Activated CD8-positive, alpha-beta T cell treated with anti-CD3 and anti-CD28 coated beads, Interleukin-2, amount 10 ng/mL, durations not matched to agents 7 days and 5 days (primary cell): Measurements from ENCODE around the gene KRTAP10-7. TPM values are rescaled to one million over a fixed set of nuclear protein-coding genes. Genes with fewer than 3 reads are reported as not detected.
"Not testable (repeated sequence)": the region's sequence is repeated elsewhere in the genome, so short reads cannot be mapped to it uniquely, and the experiment has no call there.

Experiments used
- ATAC-seq: fragments of 150-1000 bp; cut with Tn5 transposase; one replicate; pipeline ENCODE4 v1.10.0; 2021; ENCODE audit warnings: moderate library complexity
- CTCF ChIA-PET: fragments of 350-600 bp; sonication (Branson Sonifier 250); formaldehyde crosslinking; loops from one replicate; lab custom pipeline; 2021; ENCODE audit warnings: antibody characterized with exemption; lab: Charles Lee
- POLR2A ChIA-PET: fragments of 350-600 bp; sonication (Branson Sonifier 250); formaldehyde crosslinking; loops from one replicate; lab custom pipeline; 2021; ENCODE audit warnings: antibody characterized with exemption; lab: Charles Lee
- DNase-seq: peaks from one replicate; pipeline ENCODE4 v3.0.0-alpha.2; 2020
- H3K27ac Mint-ChIP-seq: one replicate; pipeline ENCODE4 v1.8.0; 2021; ENCODE audit warnings: mild to moderate bottlenecking, mixed read lengths
- H3K27me3 Mint-ChIP-seq: one replicate; pipeline ENCODE4 v1.8.0; 2021; ENCODE audit warnings: low read depth, mixed read lengths
- H3K36me3 Mint-ChIP-seq: one replicate; pipeline ENCODE4 v1.8.0; 2021; ENCODE audit warnings: low read depth, mixed read lengths
- H3K4me1 Mint-ChIP-seq: one replicate; pipeline ENCODE4 v1.8.0; 2021; ENCODE audit warnings: low read depth, mixed read lengths
- H3K4me3 Mint-ChIP-seq: one replicate; pipeline ENCODE4 v1.8.0; 2021; ENCODE audit warnings: mild to moderate bottlenecking, mixed read lengths
- H3K9me3 Mint-ChIP-seq: one replicate; pipeline ENCODE4 v1.8.0; 2022; ENCODE audit warnings: mixed read lengths; ENCODE audit not compliant: insufficient read depth
- total RNA-seq, 2 experiments: library from RNA; stranded (reverse); gene quantifications; one replicate each; pipeline ENCODE4 v1.2.3, GENCODE V29; 2021

The KRTAP10-7 gene, protein sequence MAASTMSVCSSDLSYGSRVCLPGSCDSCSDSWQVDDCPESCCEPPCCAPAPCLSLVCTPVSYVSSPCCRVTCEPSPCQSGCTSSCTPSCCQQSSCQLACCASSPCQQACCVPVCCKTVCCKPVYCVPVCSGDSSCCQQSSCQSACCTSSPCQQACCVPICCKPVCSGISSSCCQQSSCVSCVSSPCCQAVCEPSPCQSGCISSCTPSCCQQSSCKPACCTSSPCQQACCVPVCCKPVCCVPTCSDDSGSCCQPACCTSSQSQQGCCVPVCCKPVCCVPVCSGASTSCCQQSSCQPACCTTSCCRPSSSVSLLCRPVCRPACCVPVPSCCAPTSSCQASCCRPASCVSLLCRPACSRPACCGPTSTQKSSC
- total RNA-seq = not detected

DNA sequence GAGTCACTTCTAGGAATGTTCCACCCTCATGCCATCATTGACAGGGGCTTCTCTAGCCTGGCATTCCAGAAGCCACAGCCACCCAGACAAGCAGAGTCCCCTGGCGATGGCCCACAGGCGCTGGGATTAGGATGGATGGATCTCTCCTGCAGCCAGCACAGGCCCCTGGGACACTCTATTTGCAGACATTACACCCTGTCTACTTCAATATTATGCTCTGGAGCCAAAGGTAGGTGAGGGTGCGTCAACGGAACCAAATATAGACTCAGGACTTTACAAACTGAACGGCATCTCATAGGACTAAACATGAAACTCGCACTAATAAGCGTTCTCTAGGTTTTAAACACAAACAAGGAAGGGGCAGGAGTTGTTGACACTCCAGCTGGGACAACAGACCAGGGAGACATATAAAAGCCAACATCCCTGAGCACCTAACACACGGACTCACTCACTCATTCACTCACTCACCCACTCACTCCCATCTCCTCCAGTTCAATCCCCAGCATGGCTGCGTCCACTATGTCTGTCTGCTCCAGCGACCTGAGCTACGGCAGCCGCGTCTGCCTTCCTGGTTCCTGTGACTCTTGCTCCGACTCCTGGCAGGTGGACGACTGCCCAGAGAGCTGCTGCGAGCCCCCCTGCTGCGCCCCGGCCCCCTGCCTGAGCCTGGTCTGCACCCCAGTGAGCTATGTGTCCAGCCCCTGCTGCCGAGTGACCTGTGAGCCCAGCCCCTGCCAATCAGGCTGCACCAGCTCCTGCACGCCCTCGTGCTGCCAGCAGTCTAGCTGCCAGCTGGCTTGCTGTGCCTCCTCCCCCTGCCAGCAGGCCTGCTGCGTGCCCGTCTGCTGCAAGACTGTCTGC lies at the start of gene KRTAP10-7:
Gene KRTAP10-7, plus strand, starts transcription at position 480 of the 861 bp plus-strand sequence. Its CDS starts 25 bp downstream, at position 505.
- POLR2A ChIA-PET, H3K9me3 Mint-ChIP-seq, H3K4me3 Mint-ChIP-seq, CTCF ChIA-PET, H3K27me3 Mint-ChIP-seq, H3K36me3 Mint-ChIP-seq, DNase-seq, ATAC-seq, H3K4me1 Mint-ChIP-seq, H3K27ac Mint-ChIP-seq: not testable (repeated sequence)

DNA sequence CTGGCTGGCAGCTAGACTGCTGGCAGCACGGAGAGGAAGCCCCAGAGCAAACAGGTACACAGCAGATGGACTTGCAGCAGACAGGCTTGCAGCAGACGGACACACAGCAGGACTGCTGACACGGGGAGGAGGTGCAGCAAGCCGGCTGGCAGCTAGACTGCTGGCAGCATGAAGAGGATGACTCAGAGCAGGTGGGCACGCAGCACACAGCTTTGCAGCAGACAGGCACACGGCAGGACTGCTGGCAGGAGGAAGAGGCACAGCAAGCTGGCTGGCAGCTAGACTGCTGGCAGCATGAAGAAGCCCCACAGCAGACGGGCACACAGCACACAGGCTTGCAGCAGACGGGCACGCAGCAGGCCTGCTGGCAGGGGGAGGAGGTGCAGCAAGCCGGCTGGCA lies 49.6 kb upstream of the KRTAP10-7 start:
- ATAC-seq = no peak
- H3K27ac Mint-ChIP-seq = no peak overlapping the region
- peaks cover 21% of the 10 kb centered on the region for H3K4me1 Mint-ChIP-seq

DNA sequence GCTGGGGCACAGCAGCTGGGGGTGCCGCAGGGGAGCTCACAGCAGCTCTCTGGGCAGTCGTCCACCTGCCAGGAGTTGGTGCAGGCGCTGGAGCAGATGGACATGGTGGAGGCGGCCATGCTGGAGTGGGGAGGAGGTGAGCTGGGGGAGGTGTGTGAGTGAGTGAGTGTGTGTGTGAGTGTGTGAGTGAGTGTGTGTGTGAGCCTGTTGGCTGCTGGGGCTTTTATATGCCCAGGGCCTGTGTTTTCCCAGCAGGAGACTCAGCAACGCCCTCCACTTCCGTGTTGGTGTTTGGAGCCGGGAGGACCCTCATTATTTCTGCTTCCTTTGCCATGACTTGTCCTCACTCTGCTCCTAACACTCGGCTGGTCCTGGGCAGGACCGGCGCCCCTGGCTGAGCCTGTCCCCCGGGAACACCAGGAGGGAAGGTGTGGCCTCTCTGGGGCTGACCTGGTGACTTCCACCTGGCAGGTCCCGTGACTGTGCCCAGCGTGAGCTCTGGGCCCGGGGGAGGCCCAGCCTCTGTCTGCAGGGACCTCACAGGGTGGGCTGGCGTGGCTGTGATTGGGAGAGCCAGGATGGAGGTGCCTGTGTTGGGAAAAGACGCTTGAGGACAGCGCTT lies 48.9 kb upstream of the KRTAP10-7 start, which contains the start of gene KRTAP10-2:
Gene KRTAP10-2, minus strand, starts transcription at position 166 of the 622 bp plus-strand sequence. Its CDS starts 47 bp downstream, at position 119.
- H3K4me3 Mint-ChIP-seq = no peak within 1 kb of the TSS
- peaks cover 18% of the 10 kb centered on the region for H3K9me3 Mint-ChIP-seq
- peaks cover 20% of the 10 kb centered on the region for H3K36me3 Mint-ChIP-seq
- peaks cover 21% of the 10 kb centered on the region for H3K4me1 Mint-ChIP-seq
- DNase-seq (peak; percentile 16), ATAC-seq (no peak)
- H3K27ac Mint-ChIP-seq = no peak within 1 kb of the TSS
- POLR2A ChIA-PET = no interaction called here
- CTCF ChIA-PET = no interaction called here
- H3K27me3 Mint-ChIP-seq = peaks cover 2% of the 10 kb centered on the region

More for the DNA sequence above, 49.6 kb upstream of the KRTAP10-7 start:
- Mint-ChIP-seq H3K36me3 (peaks cover 22% of the 10 kb centered on the region), H3K27me3 (peaks cover 2% of the 10 kb centered on the region), H3K4me3 (no peak overlapping the region), H3K9me3 (peaks cover 20% of the 10 kb centered on the region)
- ChIA-PET CTCF (no interaction called here), POLR2A (no interaction called here)
- DNase-seq = no peak

DNA sequence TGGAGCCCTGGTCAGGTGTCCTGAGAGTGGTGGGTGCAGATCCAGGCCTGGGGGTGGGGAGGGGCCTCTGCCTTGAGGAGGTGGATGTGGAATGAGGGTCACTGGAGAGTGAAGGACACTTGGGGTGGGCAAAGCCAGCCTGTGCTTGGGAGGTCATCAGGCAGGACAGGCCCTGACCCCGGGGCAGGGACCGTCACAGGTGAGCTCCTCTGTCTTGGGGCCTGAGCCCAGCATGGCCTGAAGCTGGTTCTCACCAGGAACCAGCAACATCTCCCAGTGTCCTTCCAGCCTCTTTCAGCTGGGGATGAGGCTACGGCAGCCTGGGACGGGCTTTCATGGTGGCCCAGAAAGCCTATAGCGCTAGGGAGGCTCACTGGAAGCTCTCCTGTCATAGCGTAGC lies 48.3 kb upstream of the KRTAP10-7 start:
- no peak overlapping the region for H3K4me3 Mint-ChIP-seq
- peaks cover 2% of the 10 kb centered on the region for H3K27me3 Mint-ChIP-seq
- H3K36me3 Mint-ChIP-seq = peaks cover 13% of the 10 kb centered on the region
- ATAC-seq (no peak), DNase-seq (peak; percentile 4)
- no peak overlapping the region for H3K27ac Mint-ChIP-seq
- POLR2A ChIA-PET = no interaction called here
- peaks cover 11% of the 10 kb centered on the region for H3K9me3 Mint-ChIP-seq
- CTCF ChIA-PET = no interaction called here
- peaks cover 16% of the 10 kb centered on the region for H3K4me1 Mint-ChIP-seq

DNA sequence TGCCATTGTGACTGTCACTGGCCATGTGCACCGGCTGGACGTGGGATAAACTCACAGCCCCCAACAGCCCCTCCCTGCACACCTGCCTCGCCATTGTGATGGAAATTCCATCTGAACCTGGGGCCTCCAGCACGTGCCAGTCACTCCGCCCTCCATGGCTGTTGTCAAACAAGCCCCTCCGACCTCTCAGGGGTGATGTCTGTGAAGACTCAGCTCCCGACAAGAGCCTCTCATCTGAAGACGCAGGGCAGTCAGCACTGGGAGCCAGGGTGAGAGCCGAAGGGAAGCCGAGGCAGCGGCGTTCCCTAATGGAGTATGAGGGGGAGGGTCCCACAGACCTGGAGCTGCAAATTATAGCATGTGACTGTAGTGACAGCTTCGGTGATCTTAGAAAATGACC lies 47.7 kb upstream of the KRTAP10-7 start:
- DNase-seq (peak; percentile 9), ATAC-seq (no peak)
- CTCF ChIA-PET = no interaction called here
- no peak overlapping the region for H3K27ac Mint-ChIP-seq
- peaks cover 7% of the 10 kb centered on the region for H3K36me3 Mint-ChIP-seq
- H3K9me3 Mint-ChIP-seq = peaks cover 6% of the 10 kb centered on the region
- H3K4me1 Mint-ChIP-seq = peaks cover 11% of the 10 kb centered on the region
- H3K4me3 Mint-ChIP-seq = no peak overlapping the region
- peaks cover 2% of the 10 kb centered on the region for H3K27me3 Mint-ChIP-seq
- POLR2A ChIA-PET = no interaction called here

DNA sequence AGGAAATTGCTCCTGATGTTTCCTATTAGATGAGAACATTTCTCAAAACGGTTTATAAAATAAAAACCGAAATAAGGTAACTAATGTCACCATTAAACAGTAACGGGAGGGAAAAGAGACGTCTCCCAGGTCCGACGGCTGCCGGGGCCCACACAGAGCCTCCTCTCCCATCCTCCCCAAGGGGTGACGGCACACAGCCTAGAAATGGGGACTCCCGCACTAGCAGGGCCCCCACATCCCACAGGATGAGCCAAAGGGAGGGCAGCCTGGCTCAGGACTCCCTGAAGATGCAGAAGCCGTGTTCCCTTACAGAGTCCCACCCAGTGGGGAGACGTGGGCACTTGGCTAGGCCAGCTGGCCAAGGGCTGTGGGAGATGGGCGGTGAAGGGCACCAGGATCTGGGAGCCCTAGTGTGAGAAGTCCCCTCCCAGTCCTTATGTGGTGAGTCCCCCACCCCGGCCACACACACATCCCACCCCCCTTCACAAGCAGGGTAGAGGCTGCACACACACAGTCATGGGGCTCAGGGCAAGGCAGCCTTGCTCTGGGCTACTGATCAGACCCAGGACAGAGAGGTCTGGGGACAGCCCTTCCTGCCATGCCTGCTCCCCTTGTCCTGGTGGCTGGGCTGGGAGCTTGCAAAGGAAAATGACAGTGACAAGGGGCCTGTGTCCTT lies 45.1 kb upstream of the KRTAP10-7 start:
- CTCF ChIA-PET = no interaction called here
- H3K27me3 Mint-ChIP-seq = peaks cover 13% of the 10 kb centered on the region
- DNase-seq (no peak), ATAC-seq (no peak)
- H3K4me1 Mint-ChIP-seq = no peaks in the 10 kb centered on the region
- H3K36me3 Mint-ChIP-seq = no peaks in the 10 kb centered on the region
- no peak overlapping the region for H3K27ac Mint-ChIP-seq
- no peaks in the 10 kb centered on the region for H3K9me3 Mint-ChIP-seq
- no peak overlapping the region for H3K4me3 Mint-ChIP-seq
- POLR2A ChIA-PET = no interaction called here

DNA sequence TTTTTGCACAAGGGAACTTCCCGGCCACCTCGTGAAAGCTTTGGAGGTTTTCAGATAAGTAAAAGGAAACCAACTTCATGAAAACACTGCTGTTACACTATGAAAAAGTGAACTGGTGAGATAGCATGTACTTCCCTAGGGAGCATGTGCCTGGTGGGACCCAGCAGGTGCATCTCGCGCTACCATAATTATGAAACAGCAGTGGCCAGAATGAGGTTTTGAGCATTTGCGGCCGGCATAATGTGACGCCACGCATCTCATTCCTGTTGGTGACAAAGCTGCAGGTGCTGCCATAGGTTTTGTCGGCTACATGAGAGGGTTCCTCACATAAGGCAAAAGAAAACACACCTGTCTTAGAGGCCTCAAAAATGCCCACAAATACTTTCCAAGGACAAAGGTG lies 43.5 kb upstream of the KRTAP10-7 start:
- DNase-seq = no peak
- no peaks in the 10 kb centered on the region for H3K4me1 Mint-ChIP-seq
- no peaks in the 10 kb centered on the region for H3K36me3 Mint-ChIP-seq
- H3K27me3 Mint-ChIP-seq = peaks cover 18% of the 10 kb centered on the region
- POLR2A ChIA-PET = no interaction called here
- CTCF ChIA-PET = interaction anchor here (1.2 kb wide), 1 partner anchor 46 kb away, joined by 3 read pairs; no protein-coding TSS in a partner anchor
- H3K27ac Mint-ChIP-seq = no peak overlapping the region
- H3K4me3 Mint-ChIP-seq = no peak overlapping the region
- H3K9me3 Mint-ChIP-seq = peaks cover 9% of the 10 kb centered on the region
- ATAC-seq = no peak

DNA sequence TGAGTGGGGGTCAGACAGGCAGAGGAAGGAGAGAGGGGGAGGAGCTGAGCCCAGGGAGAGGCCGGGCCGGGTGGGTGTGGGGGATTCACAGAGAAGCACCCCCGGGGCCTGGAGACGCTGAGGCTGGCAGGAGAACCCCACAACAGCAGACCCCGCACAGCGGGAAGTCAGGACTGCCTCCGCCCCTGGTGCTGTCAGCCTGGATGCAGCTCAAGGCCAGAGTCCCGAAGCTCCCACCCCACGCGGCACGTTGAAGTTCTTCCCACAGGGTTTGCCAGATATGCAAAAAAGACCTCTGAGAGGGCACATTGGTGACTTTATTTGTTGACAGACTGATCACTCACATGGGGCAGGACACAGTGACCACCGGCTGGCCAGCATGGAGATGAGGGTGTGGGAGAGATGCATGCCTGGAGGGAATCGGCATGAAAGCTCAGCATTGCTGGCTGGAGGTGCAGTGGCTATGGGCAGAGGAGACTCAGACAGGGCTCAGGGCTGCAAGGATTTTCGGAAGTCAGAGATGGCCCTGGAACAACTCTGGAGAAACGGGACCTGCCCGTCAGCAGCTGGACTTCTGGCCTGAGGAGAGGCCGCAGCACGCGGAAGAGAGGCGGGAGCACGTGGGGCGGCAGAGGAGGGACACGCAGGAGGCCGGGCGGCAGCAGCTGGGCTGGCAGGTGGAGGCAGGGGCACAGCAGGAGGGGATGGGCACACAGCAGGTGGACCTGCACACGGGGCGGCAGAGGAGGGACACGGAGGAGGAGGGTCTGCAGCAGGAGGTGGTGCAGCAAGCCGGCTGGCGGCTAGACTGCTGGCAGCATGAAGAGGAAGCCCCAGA lies 42.7 kb upstream of the KRTAP10-7 start:
- no peaks in the 10 kb centered on the region for H3K36me3 Mint-ChIP-seq
- DNase-seq (peak; percentile 13), ATAC-seq (no peak)
- H3K27me3 Mint-ChIP-seq = peaks cover 21% of the 10 kb centered on the region
- H3K27ac Mint-ChIP-seq = no peak overlapping the region
- no peak overlapping the region for H3K4me3 Mint-ChIP-seq
- no peaks in the 10 kb centered on the region for H3K4me1 Mint-ChIP-seq
- CTCF ChIA-PET = interaction anchor here (1.2 kb wide), 1 partner anchor 47 kb away, joined by 3 read pairs; no protein-coding TSS in a partner anchor
- H3K9me3 Mint-ChIP-seq = peaks cover 17% of the 10 kb centered on the region
- POLR2A ChIA-PET = no interaction called here

DNA sequence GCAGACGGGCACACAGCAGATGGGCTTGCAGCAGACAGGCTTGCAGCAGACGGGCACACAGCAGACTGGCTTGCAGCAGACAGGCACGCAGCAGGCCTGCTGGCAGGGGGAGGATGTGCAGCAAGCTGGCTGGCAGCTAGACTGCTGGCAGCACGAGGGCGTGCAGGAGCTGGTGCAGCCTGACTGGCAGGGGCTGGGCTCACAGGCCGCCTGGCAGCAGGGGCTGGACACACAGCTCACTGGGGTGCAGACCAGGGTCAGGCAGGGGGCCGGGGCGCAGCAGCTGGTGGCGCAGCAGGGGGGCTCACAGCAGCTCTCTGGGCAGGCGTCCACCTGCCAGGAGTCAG lies 42.1 kb upstream of the KRTAP10-7 start:
- POLR2A ChIA-PET = interaction anchor here (0.7 kb wide), 1 partner anchor 177 kb away, joined by 4 read pairs; no protein-coding TSS in a partner anchor
- H3K27me3 Mint-ChIP-seq = peaks cover 21% of the 10 kb centered on the region
- H3K27ac Mint-ChIP-seq, ATAC-seq, CTCF ChIA-PET, H3K36me3 Mint-ChIP-seq, H3K4me3 Mint-ChIP-seq, H3K4me1 Mint-ChIP-seq, DNase-seq: not testable (repeated sequence)
- H3K9me3 Mint-ChIP-seq = peaks cover 17% of the 10 kb centered on the region

DNA sequence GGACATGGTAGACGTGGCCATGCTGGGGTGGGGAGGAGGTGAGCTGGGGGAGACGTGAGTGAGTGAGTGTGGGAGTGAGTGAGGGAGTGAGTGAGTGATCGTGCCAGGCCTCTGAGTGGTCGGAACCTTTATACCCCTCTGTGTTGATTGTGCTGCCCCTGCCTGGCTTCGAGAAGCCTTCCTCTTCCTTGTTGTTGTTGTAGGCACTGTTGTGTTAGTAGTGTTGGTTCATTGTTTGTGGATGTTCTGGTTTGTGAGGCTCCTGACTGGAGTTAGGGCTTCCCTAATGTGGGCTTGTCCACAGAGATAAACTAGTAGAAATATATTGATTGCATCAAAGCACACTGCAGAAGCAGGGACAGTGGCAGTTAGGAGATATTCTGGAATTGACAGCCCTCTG lies 41.7 kb upstream of the KRTAP10-7 start, which contains the start of gene KRTAP10-3:
Gene KRTAP10-3, minus strand, starts transcription at position 101 of the 400 bp plus-strand sequence. Its CDS starts 80 bp downstream, at position 21.
- no peak within 1 kb of the TSS for H3K27ac Mint-ChIP-seq
- CTCF ChIA-PET = no interaction called here
- DNase-seq = no peak

More for the DNA sequence above, 41.7 kb upstream of the KRTAP10-7 start, which contains the start of gene KRTAP10-3:
- no peak for ATAC-seq
- Mint-ChIP-seq H3K4me1 (no peaks in the 10 kb centered on the region), H3K36me3 (no peaks in the 10 kb centered on the region), H3K9me3 (peaks cover 17% of the 10 kb centered on the region), H3K4me3 (no peak within 1 kb of the TSS), H3K27me3 (peaks cover 21% of the 10 kb centered on the region)
- POLR2A ChIA-PET = interaction anchor here (0.7 kb wide), 1 partner anchor 176 kb away, joined by 4 read pairs; no protein-coding TSS in a partner anchor
